Measurements from ENCODE around the gene KIAA1671.
A peak's percentile ranks its signal among the peaks of the same experiment; 100 is the strongest.

KIAA1671 gene

GRCh38 chr22:25025491-25026400 lies 73.2 kb downstream of the KIAA1671 start:
- no peak for DNase-seq (ENCODE audit: low read depth)
- no peak overlapping the region for H3K4me3 ChIP-seq (ENCODE audit: low read depth, low read length)
- no peak for TF ChIP-seq CTCF (IDR thresholded peaks at IDR 0.05; ENCODE audit: insufficient read depth, low read depth, low read length, missing control alignments)

GRCh38 chr22:25027043-25027906 lies 74.8 kb downstream of the KIAA1671 start:
- no peak overlapping the region for H3K4me3 ChIP-seq (ENCODE audit: low read depth, low read length)
- TF ChIP-seq CTCF (IDR thresholded peaks at IDR 0.05; ENCODE audit: insufficient read depth, low read depth, low read length, missing control alignments) = no peak
- DNase-seq (ENCODE audit: low read depth) = no peak

GRCh38 chr22:25027959-25028840 lies 75.7 kb downstream of the KIAA1671 start:
- DNase-seq (ENCODE audit: low read depth) = no peak
- TF ChIP-seq CTCF (IDR thresholded peaks at IDR 0.05; ENCODE audit: insufficient read depth, low read depth, low read length, missing control alignments) = peak; percentile 19
- H3K4me3 ChIP-seq (ENCODE audit: low read depth, low read length) = no peak overlapping the region

GRCh38 chr22:25028841-25029141 lies 76.3 kb downstream of the KIAA1671 start:
- no peak for TF ChIP-seq CTCF (IDR thresholded peaks at IDR 0.05; ENCODE audit: insufficient read depth, low read depth, low read length, missing control alignments)

GRCh38 chr22:25029181-25029580 lies 76.7 kb downstream of the KIAA1671 start:
- no peak for TF ChIP-seq CTCF (IDR thresholded peaks at IDR 0.05; ENCODE audit: insufficient read depth, low read depth, low read length, missing control alignments)
- DNase-seq (ENCODE audit: low read depth) = no peak

More at GRCh38 chr22:25028841-25029141, 76.3 kb downstream of the KIAA1671 start:
- DNase-seq (ENCODE audit: low read depth) = no peak
- no peak overlapping the region for H3K4me3 ChIP-seq (ENCODE audit: low read depth, low read length)

GRCh38 chr22:25030636-25031035 lies 78.1 kb downstream of the KIAA1671 start:
- H3K4me3 ChIP-seq (ENCODE audit: low read depth, low read length) = no peak overlapping the region
- DNase-seq (ENCODE audit: low read depth) = no peak
- no peak for TF ChIP-seq CTCF (IDR thresholded peaks at IDR 0.05; ENCODE audit: insufficient read depth, low read depth, low read length, missing control alignments)

More at GRCh38 chr22:25029181-25029580, 76.7 kb downstream of the KIAA1671 start:
- H3K4me3 ChIP-seq (ENCODE audit: low read depth, low read length) = no peak overlapping the region

Measured in GM12865 (cell line).